Ammon's horn (tissue), 1 donor: ENCODE data around the gene CKLF.

Experiments used
- DNase-seq: peaks from one replicate; pipeline ENCODE4 v3.0.0-alpha.2; 2016; ENCODE audit warnings: low spot score

CKLF gene

DNA sequence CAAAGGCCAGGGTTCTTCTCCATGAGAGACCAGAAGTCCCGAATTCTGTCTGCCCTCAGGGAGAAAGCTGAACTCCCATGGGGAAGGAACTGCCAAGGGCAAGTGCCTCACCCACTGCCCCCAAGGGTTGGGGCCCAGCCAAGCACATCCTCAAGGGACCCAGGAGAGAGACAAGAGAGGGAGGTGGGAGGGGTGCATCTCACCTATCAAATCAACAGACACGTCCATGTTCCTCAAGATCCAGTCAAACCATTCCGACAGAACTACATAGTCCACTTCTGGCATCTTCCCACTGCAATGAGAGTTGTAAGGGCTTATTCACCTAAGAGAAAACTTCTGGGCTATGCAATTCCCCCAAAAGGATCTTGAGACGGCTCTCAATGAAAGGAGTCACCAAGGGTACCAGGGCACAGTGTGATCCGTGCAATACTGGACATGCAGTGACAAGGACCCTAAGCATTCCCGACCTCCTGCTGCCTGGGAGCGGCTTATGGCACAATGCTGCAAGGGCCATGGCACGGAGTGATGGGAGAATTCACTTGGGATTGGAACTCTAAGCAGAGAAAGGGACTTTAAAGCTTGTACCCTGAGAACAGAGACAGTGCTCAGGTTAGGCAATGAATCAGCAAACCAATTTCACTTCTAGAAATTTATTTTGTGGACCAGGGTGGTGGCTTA is 34.7 kb upstream of the CKLF start:
- no peak for DNase-seq

DNA sequence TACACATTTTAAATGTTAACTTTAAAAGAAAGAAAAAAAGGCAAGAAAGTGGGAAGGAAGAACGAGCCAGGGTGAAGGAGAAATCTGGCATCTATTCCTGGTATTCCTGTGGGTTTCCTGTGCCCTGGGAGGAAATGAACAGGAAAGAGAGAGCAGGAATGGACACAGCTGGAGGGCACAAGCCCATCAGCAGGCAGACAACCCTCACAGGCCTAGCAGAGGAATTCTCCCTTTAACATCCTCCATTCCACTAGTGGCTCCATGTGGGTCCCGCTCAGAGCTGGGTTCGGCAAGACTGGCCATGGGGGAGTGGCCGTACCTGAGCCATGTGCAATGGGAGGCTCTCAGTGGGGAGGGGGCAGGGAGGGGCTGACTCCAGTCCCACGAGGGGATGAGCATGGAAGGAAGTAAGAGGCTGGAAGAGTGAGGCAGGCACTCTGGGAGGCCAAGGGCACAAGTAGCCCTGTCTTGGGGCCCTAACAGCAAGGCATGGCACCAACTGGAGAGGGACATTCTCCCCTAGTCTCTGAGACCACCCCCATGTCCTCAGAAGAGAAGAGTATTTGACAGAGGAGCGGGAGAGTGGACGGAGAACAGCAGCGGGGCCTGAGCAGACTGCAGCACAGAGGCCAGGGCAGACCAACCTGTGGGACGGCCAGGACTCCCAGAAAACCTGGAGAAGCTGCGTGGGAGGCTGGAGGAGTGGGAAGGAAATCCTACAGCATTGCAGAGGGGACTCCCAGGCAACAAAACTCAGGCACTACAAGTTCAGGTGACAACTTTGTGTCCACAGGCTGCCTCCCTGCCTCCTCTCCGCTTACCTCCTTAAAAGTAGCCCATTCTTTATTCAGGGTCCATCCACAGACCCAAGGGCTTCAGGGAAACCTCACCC is 32.6 kb upstream of the CKLF start:
- no peak for DNase-seq

DNA sequence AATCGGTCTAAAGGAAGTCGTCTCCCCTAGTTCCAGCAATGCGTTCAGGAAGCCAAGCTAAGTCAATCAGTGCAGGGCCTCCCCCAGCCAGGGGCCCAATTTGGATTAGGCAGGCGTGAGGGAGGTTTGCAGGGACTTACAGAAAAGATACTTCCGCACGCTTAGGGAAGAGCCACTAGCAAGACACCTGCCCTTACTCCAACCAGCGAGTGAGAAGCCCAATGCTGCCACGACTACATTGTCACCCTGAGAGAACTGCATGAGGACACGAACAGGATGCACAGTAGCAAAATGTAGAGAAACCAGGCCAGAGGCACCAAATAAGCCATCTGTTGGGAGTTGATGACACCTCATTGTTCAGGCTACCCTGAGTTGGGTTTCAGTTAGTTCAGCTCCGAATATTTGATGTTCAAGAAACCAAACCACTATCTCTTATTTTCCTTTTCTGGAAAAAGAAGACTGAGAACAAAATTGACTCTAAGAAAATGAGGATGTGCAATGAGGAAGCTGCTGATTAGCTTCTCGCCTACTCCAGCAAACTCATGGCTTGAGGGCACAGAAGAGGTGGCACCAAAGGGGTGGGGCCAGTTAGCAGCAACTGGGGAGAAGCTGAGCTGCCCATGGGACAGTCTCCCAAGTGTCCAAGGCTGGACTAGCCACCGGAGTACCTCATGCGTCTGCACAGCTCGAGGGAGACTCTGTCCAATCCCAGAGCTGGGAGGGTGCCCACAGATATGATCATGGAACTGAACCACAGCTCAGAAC is 31.8 kb upstream of the CKLF start:
- peak; percentile 69 for DNase-seq

DNA sequence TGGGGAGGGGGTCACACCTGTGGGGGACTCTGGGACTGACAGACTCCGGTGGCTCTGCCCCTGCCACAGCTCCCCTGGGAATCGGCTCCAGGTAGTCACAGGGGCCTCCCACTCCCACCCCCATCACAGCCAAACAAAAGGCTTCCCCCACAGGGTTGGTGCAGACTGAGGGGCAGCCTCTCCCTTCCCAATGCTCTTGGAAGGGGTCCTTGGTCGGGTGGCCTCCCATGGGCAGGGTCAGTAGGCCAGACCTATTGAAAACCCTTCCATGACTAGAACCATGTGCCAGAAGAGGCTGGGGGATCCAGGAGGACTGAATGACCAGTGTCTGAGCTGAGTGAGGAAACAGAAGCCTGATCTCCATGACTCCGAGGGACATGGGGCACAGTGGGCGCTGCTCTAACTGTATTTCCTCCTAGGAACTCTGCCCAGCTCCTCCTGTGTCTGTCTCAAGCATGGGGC is 31.1 kb upstream of the CKLF start:
- no peak for DNase-seq

DNA sequence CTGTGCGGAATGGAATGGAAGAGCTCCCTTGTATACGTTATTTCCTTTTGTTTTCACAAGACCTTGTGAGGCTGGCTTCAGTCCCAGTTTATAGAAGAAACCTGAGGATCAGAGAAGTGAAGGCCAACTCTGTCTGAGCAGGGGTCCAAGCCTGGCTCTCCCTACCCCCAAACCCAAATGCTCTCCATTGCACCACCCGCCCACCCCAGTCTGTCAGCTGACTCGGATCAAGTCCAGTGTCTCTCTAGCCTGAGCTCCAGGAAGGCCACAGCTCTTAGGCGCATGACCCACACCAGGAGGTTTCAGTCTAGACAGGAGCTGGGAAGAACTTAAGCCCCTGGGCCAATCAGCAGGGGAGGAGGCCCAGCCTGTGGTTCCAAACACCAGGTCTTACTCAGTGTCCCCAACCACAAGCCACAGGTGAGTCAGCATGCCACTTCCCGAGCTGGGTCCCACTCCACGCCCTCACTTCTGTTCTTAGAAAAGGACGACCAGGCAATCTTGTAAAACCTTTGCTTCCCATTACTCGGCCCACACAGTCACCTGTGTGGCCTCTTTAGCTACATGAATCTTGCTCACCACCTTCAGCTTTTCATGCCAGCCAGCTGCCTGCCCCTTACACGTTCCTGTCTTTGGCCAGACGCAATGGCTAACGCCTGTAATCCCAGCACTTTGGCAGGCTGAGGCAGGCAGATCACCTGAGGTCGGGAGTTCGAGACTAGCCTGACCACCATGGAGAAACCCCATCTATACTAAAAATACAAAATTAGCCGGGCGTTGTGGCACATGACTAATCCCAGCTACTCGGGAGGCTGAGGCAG is 30.2 kb upstream of the CKLF start:
- no peak for DNase-seq

DNA sequence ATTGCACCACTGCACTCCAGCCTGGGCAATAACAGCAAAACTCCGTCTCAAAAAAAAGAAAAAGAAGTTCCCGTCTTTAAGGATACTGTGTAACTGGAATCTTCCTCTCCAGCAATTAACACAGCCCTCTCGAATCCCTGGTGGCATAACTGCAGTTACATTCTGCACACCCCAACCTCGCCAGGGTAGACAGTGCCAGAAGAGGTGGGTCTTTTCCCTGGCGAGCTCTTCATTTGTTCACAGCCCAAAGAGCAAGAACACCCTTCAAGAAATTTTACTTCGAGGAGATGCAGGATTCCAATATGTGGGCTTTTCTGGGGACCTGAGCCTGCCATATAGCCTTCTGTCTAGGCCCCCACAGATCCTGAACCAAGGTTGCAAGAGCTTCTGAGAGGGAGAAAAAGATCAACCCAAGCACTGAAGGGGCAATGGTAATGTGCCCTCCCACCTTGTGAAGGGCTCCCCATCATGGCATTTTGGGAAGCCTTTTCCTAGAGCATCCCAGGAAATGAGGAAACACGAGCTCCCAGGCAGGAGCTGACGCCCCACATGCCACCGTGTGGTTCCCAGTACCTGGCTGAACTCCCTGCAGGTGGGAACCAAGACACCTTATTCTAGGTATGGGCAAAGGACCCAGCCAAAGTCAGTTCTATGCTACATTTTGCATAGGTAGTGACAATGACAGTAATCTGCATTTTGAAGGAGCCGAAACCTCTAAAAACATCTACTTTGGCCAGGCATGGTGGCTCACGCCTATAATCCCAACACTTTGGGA is 29.4 kb upstream of the CKLF start:
- no peak for DNase-seq

DNA sequence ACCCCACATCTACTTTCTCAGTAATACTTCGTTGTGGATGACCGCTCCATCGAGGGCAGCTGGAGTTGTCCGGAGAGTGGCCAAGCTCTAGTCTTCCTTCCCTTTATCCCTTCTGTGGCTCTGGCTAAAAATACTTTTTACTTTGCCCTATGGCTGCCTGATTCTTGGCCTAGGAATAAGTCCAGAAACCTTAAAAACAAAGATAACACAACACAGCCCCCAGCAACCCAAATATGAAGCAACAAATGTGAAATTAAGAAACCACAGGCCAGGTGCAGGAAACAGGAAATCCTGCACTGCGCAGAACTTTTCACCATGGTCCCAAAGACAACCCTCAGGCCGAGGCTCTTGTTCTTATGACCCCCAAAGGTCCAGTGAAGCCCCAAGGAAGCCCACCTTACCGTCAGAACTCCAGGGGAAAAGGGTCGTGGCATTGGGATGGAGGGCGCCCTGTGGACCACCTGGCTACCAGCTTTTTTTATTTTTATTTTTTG is 28.5 kb upstream of the CKLF start:
- no peak for DNase-seq

DNA sequence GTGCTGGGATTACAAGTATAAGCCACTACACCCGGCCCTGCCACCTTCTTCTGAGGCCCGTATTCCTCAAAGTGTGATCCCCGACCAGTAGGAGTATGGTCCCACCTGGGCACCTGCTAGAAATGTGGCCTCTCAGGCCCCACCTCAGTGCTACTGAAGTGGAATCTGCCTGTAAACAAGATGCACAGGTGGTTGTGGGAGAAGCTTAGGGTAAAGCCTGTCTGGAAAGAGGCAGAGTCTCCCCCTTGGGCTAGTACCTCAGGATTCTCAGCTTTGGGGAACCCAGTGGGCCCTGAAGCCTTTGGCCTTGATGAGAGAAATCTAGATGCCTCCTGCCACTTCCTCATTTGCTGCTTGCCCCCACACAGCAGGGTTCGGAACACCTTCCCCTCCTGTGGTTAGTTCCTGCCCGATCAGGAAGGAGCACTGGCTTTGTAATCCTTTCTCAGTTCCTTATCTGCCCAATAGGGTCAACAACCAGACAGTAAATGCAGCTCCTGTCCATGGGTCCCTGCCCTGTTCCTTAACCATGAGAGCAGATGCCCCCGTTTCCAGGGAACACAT is 27.7 kb upstream of the CKLF start:
- DNase-seq, result peak; percentile 83

DNA sequence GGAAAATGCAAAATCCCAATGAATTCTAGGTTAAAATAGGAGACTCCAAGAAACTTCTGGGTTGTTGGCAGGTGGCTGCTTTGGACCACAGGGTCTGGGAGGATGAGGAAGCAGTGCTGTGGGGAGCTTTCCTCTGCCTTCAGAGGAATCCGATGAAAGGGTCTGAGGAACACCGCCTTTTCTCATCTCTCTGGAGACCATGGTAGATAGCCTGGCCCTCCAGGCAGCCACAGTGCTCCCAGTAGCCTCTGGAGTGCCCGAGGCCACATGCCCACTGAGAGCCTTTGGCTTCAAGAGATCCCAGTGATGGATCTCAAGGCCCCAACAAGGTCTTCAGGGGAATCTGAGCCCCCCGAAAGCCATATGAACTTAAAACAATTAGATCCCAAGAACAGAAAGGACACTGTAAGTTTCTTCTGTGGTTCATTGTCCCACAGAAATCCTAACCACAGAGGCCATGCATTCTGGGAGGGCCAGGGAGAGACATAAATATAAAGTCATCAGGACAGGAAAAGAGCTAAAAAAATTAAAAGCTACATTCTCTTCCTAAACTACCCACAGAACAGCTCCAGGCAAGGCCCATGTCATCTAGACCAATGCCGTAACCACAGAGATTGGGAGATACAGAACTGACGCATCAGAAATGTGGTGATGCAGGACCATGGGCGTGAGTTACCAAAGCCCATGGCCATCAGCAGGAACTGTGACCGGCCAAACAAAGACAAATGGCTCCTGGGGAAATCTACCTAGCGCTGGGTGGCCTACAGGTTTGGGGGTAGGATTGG is 26.8 kb upstream of the CKLF start:
- DNase-seq, result no peak

DNA sequence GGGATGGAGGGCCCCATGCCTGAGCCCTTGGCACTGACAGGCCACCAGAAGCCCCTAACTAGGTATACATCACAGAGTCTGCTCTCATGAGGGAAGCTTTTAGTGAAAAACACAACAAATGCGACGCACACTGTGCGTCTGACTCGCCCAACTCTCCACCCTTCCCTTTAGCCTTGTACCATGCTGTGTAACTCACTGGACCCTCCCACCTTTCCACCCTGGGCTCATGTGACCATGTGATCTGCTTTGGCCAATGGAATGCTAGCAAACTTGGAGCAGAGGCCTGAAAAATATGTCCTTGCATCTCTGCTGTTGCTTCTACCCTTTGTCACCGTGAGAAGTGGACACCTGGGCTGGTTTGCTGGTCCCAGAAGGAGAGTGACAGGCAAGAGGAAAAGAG is 24.1 kb upstream of the CKLF start:
- no peak for DNase-seq

DNA sequence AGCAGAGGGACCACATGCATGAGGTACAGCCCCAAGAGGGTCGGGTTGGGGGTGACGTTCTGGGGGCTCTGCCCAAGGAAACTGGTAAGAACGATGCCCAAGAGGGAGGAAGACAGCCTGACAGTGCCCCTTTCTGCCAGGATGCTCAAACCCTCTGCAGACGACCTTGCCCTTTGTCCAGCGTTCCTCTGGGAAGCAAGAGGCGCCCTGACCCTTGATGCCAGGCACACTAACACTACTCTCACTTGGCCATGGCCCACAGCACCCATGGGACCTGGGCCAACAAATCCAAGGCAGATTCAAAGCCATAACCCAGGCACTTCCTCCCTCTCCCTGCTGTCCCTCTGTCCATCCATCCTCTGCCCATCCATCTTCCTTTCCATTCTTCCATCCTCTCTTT is 22.9 kb upstream of the CKLF start:
- DNase-seq, result no peak

DNA sequence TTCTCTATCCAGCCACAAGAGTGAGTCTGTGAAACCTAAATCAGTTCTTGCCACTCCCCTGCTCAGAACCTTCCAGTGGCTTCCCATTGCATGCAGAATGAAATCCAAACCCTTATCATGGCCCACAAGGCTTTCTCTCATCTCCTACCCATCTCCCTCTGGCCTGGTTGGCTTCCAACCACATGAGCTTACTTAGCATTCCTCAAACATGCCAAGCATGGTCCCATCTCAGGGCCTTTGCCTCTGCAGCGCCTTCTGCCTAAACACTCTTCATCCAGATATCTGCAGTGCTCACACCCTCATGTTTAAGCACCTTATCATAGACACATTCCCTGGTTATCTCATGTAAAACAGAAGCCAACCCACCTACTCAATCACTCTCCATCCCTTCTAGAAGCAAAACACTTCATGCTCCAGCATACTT is 18.0 kb upstream of the CKLF start:
- no peak for DNase-seq

DNA sequence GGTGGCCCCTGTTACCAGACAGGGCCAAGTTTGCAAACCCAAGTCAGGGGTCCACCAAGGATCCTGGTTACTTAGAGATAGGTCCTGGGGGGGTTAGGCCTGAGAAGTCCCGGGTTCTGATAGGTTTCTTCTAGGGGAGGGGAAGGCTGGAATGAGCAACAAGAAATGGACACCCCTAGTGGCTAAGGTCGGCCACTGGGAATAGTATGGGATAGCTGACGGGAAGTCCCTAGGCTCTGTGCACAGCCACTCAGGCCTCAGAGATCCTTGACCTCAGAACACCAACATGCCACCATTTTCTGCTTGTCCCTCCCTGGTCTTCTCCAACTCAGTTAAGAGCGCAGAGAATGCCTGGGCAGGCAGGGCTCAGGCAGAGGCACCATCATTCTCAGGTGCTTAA is 15.9 kb upstream of the CKLF start:
- DNase-seq, result no peak

DNA sequence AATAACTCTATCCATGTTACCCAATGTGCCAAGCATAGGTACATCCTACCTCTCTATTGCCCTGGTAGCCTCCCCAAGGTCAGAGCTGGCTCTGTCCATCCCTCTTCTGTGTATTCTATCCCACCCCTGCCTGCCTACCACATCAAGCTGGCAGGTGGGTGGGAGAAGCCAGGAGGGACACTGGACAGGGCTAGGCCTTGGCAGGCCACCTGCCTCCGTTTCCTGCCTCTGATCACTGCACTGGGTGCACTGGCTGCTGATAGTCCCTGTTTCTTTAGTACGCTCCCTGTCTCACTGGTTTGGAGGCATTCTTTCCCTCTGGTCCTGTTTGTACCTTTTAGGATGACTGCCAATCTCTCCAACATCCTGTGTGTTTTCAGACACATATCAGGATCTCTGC is 15.1 kb upstream of the CKLF start:
- DNase-seq, result no peak

DNA sequence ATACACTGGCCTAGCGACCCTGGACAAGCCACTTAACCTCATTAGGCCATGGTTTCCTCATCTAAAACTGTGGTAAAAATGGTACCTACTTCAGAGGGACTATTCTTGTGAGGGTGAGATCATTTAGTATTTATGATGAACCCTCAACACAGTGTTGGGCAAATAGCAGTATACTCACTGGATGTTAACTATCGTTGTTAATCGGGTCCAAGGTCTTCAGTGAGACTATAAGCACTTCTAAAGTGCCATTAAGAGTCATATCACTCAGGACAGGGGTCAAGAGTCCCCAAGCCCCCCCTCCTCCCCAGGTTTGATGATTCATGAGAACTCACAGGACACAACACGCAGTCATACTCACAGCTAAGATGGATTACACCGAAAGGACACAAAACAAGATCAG is 13.5 kb upstream of the CKLF start:
- no peak for DNase-seq

DNA sequence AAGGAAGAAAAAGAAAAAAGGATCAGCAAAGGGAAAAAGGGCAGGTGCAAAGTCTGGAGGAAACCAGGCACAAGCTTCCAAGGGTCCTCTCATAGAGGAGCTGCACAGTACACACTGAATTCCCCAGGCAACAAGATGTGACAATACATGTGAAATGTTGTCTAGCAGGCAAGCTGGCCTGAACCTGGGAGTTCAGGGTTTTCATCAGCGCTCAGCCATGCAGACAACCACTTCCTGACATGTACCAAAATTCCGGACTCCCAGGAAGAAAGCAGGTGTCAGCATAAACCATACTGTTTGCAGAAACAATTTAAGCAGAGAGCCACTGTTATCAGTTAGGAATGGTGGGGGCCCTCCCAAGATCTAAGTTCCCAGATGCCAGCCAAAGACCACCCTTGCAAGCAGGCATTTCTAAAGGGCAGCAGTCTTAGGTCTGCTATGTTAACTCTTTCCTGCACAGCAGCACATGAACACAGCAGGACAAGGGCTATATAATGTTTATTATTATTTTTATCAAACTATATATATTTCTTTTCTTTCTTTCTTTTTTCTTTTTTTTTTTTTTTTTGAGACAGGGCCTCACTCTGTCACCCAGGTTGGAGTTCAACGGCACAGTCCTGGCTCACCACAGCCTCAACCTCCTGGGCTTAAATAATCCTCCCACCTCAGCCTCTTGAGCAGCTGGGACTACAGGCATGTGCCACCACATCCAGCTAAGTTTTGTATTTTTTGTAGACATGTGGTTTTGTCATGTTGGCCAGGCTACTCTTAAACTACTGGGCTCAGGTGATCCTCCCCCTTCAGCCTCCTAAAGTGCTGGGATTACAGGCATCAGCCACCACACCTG is 12.5 kb upstream of the CKLF start:
- no peak for DNase-seq

DNA sequence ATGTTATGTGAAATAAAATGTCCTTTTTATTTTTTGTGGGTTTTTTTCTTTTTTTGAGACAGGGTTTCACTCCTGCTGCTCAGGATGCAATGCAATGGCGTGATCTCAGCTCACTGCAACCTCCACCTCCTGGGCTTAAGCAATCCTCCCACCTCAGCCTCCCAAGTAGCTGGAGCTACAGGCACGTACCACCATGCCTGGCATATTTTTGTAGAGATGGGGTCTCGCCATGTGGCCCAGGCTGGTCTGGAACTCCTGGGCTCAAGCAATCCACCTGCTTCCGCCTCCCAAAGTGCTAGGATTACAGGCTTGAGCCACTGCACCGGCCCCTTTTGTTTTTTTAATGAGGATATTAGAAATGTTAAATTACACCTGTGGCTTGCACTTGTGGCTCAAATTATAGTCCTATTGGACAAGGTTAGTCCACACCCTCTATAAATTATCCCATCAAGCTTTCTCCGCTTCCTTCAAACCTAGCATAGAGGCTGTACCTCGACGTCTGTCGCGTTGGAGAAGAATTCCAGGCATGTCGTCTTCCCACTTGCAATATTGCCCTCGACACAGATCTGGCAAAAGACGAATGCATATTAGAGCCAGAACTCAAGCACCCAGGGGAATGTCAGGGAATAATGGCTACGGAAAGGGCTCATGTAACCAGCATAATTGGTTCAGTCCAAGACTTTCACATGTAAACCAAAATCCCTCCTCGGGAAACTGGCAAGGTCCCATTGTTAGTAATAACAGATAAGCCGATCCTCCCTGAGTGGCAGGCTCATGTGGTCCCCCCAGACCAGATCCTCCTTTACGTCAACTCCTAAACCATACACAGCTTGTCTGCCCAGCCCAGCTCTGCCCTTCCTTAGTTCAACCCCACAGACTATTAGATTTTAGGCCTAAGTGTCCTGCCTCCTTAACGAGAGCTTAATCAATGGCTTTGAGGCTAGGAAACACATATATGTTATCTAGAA is 10.7 kb upstream of the CKLF start:
- no peak for DNase-seq

DNA sequence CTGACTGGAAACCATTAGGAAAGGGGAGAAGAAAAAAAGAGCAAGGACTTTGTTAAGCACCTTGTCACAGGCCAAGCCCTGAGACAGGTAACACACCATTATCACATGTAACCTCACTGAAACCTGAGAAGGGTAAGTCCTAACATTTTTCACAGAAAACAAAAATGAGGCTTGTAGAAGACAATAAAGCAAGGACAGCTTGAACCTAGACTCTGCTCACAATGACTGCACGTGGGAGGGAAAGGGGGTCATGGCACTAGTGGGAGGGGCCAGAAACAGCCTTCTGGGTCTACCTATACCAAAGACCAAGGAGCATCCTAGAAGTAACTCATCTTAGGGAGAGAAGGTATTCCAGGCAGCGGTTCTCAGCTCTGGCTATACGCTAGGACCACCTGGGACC is 10.0 kb upstream of the CKLF start:
- DNase-seq, result no peak
